Stimulated activated CD4-positive, alpha-beta T cell treated with anti-CD3 and anti-CD28 coated beads, Interleukin-4, amount 100 ng/mL, for 1 hour (primary cell): ENCODE data around the gene TAS2R1.
"Not testable (repeated sequence)": the region's sequence is repeated elsewhere in the genome, so short reads cannot be mapped to it uniquely, and the experiment has no call there.

ENCODE experiments used
- DNase-seq: peaks from one replicate; pipeline ENCODE4 v3.0.0-alpha.2; 2020

Gene TAS2R1

DNA sequence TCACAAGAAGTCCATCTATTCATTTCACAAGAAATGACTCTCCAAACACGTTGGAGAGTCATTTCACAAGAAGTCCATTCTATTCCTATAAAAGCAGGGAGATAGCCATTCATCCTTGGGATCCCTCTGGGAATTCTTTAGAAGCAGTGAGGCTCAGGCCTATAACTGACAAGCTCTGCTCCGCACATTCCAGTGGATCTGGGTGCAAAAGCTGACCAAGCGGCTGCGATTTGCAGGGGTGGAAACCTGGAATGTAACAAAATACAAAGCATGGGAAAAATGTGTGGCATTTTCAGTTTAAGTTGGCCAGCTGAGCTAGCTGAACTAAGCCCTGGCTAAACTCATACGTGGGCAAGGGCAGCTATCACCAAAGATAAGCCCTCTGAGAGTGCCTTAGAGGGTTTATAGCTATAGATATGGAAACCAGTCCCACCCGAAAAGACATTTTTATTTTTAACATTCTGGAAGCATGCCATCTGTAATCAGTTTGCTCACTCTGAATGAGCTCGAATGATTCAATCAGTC, 8.7 kb downstream of the TAS2R1 start:
- no peak for DNase-seq

GRCh38 chr5:9619331-9620092, 10.6 kb downstream of the TAS2R1 start:
- DNase-seq, result no peak

GRCh38 chr5:9617739-9618504, 12.2 kb downstream of the TAS2R1 start:
- no peak for DNase-seq

- DNase-seq, result no peak
Observed at GRCh38 chr5:9617221-9617620, 12.9 kb downstream of the TAS2R1 start.

DNA sequence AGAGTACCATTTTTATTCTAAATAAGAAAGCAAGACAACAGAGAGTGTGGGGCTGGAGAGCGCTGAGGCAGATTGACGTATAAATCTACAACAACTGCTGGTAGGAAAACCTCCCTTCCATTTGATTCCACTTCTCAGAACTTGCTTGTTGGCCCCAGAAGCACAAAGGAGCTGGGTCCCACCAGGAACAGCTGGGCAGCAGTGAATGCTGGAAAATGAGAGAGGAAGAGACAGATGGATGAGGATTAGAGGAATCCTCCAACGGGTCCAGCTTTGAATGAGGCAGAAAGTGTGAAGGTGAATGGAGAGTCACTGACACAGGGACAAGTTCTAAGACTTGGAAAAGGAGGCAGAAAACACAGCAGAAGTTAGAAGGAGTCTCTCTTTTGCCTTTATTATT, 14.8 kb downstream of the TAS2R1 start:
- no peak for DNase-seq

GRCh38 chr5:9613360-9613759, 16.8 kb downstream of the TAS2R1 start:
- DNase-seq, result no peak

GRCh38 chr5:9610969-9611368, 19.2 kb downstream of the TAS2R1 start:
- no peak for DNase-seq

GRCh38 chr5:9610364-9610763, 19.8 kb downstream of the TAS2R1 start:
- DNase-seq, result no peak

DNA sequence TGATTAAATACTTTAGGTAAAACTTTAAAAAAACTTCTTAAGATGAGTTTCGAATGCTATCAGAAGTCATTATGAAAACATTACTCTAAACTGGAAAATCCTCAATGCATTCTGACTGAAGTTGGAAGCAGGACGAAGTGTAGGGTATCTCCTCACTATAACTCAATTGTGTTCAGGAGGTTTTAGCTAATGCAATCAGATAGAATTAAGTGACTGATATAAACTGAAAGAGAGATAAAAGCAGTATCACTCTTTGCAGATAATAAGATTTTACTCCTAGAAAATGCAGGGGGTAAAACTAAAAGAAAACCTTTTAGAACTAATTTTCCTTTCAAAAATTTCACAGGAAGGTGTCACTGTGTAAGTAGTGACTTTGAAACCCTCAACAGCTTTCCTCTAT, 22.1 kb downstream of the TAS2R1 start:
- no peak for DNase-seq

- no peak for DNase-seq
Observed at GRCh38 chr5:9605041-9605838, 24.9 kb downstream of the TAS2R1 start.

DNA sequence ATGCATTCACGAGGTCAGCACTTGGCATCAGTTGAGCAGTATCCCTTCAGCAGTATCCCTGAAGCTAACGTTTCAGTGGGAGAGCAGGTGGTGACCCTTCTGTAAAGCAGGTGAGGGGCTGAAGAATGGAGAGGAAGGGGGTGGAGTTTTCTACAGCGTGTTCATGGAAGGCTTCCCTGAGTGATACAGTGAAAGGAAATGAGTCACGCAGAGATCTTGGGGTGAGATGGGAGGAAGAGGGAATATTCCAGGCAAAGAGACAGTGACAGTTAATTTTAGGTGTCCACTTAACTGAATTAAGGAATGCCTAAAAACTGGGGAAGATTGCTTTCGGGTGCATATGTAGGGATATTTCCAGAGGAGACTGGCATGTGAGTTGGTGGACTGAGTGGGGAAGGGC, 25.7 kb downstream of the TAS2R1 start:
- no peak for DNase-seq

- no peak for DNase-seq
Observed at GRCh38 chr5:9601055-9601739, 29.0 kb downstream of the TAS2R1 start.

GRCh38 chr5:9599391-9599790, 30.8 kb downstream of the TAS2R1 start:
- DNase-seq, result no peak

- not testable (repeated sequence) for DNase-seq
Observed at GRCh38 chr5:9598329-9598728, 31.8 kb downstream of the TAS2R1 start.

DNA sequence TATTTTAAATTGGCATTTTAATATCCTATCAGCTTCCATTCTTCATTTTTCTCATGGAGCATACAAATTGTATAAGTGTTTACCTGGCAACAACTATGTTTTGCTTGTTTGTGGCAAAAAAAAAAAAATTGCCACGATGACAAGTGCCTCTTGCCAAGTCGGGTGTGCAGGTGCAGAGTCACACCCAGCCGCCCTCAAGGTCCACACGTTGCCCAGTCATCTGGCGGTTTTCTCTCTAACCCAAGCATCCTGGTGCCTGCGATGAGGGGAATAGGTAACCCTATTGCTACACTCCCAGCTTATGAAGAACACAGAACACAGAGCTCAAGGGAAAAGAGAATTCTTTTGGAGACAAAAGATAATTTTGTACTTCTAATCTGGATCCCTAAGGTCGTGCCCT, 32.8 kb downstream of the TAS2R1 start:
- not testable (repeated sequence) for DNase-seq

DNA sequence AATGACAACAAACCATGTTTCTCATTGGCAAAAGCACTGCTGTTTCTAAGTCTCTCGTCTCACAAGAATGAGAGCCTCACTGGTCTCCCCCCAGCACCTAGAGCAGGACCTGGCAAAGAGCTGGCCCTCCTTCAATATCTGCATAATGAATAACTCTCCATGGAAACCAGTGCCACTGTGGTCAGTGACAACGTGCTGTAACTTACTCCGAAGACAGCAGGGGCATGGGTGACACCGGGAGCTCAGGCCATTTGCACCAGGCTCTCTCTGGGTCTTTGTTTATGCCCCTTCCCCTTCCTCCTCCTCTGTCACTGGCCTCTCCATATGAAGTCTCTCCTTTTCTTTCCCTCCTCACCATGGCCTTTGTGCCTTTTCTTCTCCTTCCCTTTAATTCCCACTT, 33.3 kb downstream of the TAS2R1 start:
- DNase-seq, result no peak

DNA sequence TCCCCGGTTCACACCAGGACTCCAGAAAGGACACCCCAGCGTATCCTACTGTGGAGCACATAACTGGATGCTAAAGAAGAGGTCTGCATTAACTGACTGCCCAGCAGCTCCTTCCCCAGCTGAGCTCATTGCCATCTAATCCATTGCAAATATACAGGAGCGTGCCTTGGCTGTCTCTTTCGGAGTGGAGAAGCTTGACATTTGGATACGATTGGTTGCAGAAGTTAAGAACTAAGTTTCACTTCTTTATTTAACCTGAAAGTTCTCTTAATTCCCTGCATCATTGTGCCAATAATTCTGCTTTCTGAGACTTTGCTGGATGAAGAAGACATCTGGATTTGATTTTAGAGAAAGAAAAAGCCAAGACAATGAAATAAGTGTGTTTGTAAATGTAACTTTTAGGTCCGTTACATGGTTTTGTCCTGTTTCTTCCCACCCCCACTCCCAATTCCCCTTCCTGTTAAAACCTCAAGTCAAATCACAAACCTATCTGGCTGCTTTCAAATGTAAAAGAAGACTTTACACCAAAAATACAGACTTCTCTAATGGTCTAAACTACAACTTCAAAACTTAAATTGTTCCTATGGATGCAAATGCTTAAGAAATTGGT, 33.9 kb downstream of the TAS2R1 start:
- DNase-seq, result no peak

- no peak for DNase-seq
Observed at GRCh38 chr5:9594913-9595312, 35.2 kb downstream of the TAS2R1 start.

- DNase-seq, result no peak
Observed at GRCh38 chr5:9589049-9589835, 40.9 kb downstream of the TAS2R1 start.

- DNase-seq, result no peak
Observed at GRCh38 chr5:9588254-9588653, 41.9 kb downstream of the TAS2R1 start.

DNA sequence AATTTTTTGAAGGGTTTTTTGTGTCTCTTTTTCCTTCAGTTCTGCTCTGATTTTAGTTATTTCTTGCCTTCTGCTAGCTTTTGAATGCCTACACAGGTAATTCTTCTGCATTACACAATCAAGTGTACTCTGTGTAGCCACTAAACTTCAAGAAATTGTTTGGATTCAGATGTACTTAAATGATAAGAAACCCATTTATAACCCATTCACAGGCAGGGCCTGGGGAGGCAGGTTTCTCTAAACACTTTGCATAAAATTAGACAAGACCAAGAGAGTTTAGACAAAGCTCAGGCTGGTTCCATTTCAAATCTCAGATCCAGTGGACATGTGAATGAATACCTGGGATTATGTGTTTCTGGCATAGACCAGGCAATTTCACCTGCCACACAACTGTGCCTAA, 43.0 kb downstream of the TAS2R1 start:
- DNase-seq, result no peak
